Measurements from ENCODE around the gene ABR. TPM values are rescaled to one million over a fixed set of nuclear protein-coding genes. Genes with fewer than 3 reads are reported as not detected.

ABR gene
- total and polyA plus RNA-seq, 4 donors: 2.7 to 12.9 (median 6.8) TPM

GRCh38 chr17:1073241-1073962 lies 106.4 kb downstream of the ABR start:
- no peak overlapping the region for H3K27ac ChIP-seq (ENCODE audit: low read depth in 1 of 2, low read length in 2 of 2)
- H3K36me3 ChIP-seq (ENCODE audit: control insufficient read depth in 4 of 4, insufficient read depth in 3 of 4, low read depth in 1 of 4, low read length in 3 of 4): peaks cover 0 to 4% (median 2%) of the 10 kb centered on the region in 4 donors

GRCh38 chr17:1072551-1072961 lies 107.2 kb downstream of the ABR start:
- no peaks in the 10 kb centered on the region for H3K9me3 ChIP-seq (ENCODE audit: control insufficient read depth in 4 of 4, low read length in 3 of 4)
- no peak overlapping the region for H3K27ac ChIP-seq (ENCODE audit: low read depth in 1 of 2, low read length in 2 of 2)
- H3K27me3 ChIP-seq (ENCODE audit: control insufficient read depth in 4 of 4, insufficient read depth in 4 of 4, low read length in 3 of 4): no peaks in the 10 kb centered on the region
- no peak overlapping the region for H3K4me3 ChIP-seq (ENCODE audit: low read depth in 1 of 3, low read length in 3 of 3)
- WGBS: 91% methylated on average over 20 of the region's 20 CpGs
- H3K4me1 ChIP-seq (ENCODE audit: control insufficient read depth in 4 of 4, insufficient read depth in 4 of 4, low read length in 3 of 4): no peaks in the 10 kb centered on the region
- TF ChIP-seq, protein P1, sequence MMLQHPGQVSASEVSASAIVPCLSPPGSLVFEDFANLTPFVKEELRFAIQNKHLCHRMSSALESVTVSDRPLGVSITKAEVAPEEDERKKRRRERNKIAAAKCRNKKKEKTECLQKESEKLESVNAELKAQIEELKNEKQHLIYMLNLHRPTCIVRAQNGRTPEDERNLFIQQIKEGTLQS (IDR thresholded peaks at IDR 0.05): no peak
- TF ChIP-seq EGR1 (IDR thresholded peaks at IDR 0.05; ENCODE audit: low read depth in 2 of 2) (no peak), RAD21 (IDR thresholded peaks at IDR 0.05) (no peak), MAX (IDR thresholded peaks at IDR 0.05) (no peak), SP1 (IDR thresholded peaks at IDR 0.05) (no peak), FOXA2 (IDR thresholded peaks at IDR 0.05) (no peak), HNF4A (conservative IDR thresholded peaks at IDR 0.05) (no peak), YY1 (IDR thresholded peaks at IDR 0.05) (no peak), NR2F2 (IDR thresholded peaks at IDR 0.05) (no peak), JUND (IDR thresholded peaks at IDR 0.05) (no peak), TAF1 (conservative IDR thresholded peaks at IDR 0.05) (no peak), FOXA1 (IDR thresholded peaks at IDR 0.05) (no peak), ZBTB33 (IDR thresholded peaks at IDR 0.05) (no peak)
- H3K36me3 ChIP-seq (ENCODE audit: control insufficient read depth in 4 of 4, insufficient read depth in 3 of 4, low read depth in 1 of 4, low read length in 3 of 4): peaks cover 0 to 7% (median 2%) of the 10 kb centered on the region in 4 donors
- H3K9ac ChIP-seq (ENCODE audit: low read depth in 1 of 2, low read length in 2 of 2): no peak overlapping the region
- no peak for DNase-seq (ENCODE audit: low spot score)

More at GRCh38 chr17:1073241-1073962, 106.4 kb downstream of the ABR start:
- TF ChIP-seq MAX (IDR thresholded peaks at IDR 0.05): no peak
- Histone ChIP-seq H3K4me3 (ENCODE audit: low read depth in 1 of 3, low read length in 3 of 3) (no peak overlapping the region), H3K27me3 (ENCODE audit: control insufficient read depth in 4 of 4, insufficient read depth in 4 of 4, low read length in 3 of 4) (no peaks in the 10 kb centered on the region), H3K4me1 (ENCODE audit: control insufficient read depth in 4 of 4, insufficient read depth in 4 of 4, low read length in 3 of 4) (no peaks in the 10 kb centered on the region), H3K9me3 (ENCODE audit: control insufficient read depth in 4 of 4, low read length in 3 of 4) (no peaks in the 10 kb centered on the region), H3K9ac (ENCODE audit: low read depth in 1 of 2, low read length in 2 of 2) (no peak overlapping the region)
- 86% methylated on average over 25 of the region's 25 CpGs for WGBS
- DNase-seq (ENCODE audit: low spot score): no peak

GRCh38 chr17:1071103-1071825 lies 108.5 kb downstream of the ABR start:
- WGBS: 92% methylated on average over 29 of the region's 29 CpGs
- DNase-seq (ENCODE audit: low spot score): no peak
- Histone ChIP-seq H3K9ac (ENCODE audit: low read depth in 1 of 2, low read length in 2 of 2) (no peak overlapping the region), H3K4me3 (ENCODE audit: low read depth in 1 of 3, low read length in 3 of 3) (no peak overlapping the region), H3K27ac (ENCODE audit: low read depth in 1 of 2, low read length in 2 of 2) (no peak overlapping the region), H3K9me3 (ENCODE audit: control insufficient read depth in 4 of 4, low read length in 3 of 4) (no peaks in the 10 kb centered on the region), H3K36me3 (ENCODE audit: control insufficient read depth in 4 of 4, insufficient read depth in 3 of 4, low read depth in 1 of 4, low read length in 3 of 4) (peaks cover 0 to 15% (median 3%) of the 10 kb centered on the region in 4 donors), H3K27me3 (ENCODE audit: control insufficient read depth in 4 of 4, insufficient read depth in 4 of 4, low read length in 3 of 4) (no peaks in the 10 kb centered on the region), H3K4me1 (ENCODE audit: control insufficient read depth in 4 of 4, insufficient read depth in 4 of 4, low read length in 3 of 4) (no peaks in the 10 kb centered on the region)
- no peak for TF ChIP-seq HNF4A (conservative IDR thresholded peaks at IDR 0.05)
- no peak for TF ChIP-seq YY1 (IDR thresholded peaks at IDR 0.05)
- TF ChIP-seq GABPA (IDR thresholded peaks at IDR 0.05 in 1 of 2, conservative IDR thresholded peaks at IDR 0.05 in 1 of 2): no peak
- TF ChIP-seq RXRA (IDR thresholded peaks at IDR 0.05): no peak
- no peak for TF ChIP-seq TAF1 (conservative IDR thresholded peaks at IDR 0.05)
- TF ChIP-seq HNF4G (IDR thresholded peaks at IDR 0.05): no peak
- TF ChIP-seq MAX (IDR thresholded peaks at IDR 0.05): no peak
- no peak for TF ChIP-seq JUND (IDR thresholded peaks at IDR 0.05)
- TF ChIP-seq RAD21 (IDR thresholded peaks at IDR 0.05): no peak
- TF ChIP-seq, protein P2, sequence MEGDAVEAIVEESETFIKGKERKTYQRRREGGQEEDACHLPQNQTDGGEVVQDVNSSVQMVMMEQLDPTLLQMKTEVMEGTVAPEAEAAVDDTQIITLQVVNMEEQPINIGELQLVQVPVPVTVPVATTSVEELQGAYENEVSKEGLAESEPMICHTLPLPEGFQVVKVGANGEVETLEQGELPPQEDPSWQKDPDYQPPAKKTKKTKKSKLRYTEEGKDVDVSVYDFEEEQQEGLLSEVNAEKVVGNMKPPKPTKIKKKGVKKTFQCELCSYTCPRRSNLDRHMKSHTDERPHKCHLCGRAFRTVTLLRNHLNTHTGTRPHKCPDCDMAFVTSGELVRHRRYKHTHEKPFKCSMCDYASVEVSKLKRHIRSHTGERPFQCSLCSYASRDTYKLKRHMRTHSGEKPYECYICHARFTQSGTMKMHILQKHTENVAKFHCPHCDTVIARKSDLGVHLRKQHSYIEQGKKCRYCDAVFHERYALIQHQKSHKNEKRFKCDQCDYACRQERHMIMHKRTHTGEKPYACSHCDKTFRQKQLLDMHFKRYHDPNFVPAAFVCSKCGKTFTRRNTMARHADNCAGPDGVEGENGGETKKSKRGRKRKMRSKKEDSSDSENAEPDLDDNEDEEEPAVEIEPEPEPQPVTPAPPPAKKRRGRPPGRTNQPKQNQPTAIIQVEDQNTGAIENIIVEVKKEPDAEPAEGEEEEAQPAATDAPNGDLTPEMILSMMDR (IDR thresholded peaks at IDR 0.05; ENCODE audit: low read depth, low read length, missing input control): no peak
- no peak for TF ChIP-seq NR2F2 (IDR thresholded peaks at IDR 0.05)
- no peak for TF ChIP-seq FOXA2 (IDR thresholded peaks at IDR 0.05)

Measured in liver (tissue), 9 donors.